GM23338 (cell line): ENCODE data around the gene EEF1AKMT4.

Source experiments
- POLR2AphosphoS5 ChIP-seq: IDR thresholded peaks from 2 replicates; pipeline ENCODE4 v1.6.1; 2016; ENCODE audit warnings: antibody characterized with exemption, low read depth
- TF ChIP-seq, protein P1 (sequence below), 2 experiments: fragments of 200-600 bp in 1 of 2; sonication (generic) in 1 of 2; conservative IDR thresholded peaks; 2 replicates each; pipeline versions ENCODE4 v1.5.1 to v1.6.1; 2016 to 2017; ENCODE audit warnings: antibody characterized with exemption in 2 of 2, low read depth in 2 of 2, mild to moderate bottlenecking in 2 of 2, moderate library complexity in 1 of 2

DNA sequence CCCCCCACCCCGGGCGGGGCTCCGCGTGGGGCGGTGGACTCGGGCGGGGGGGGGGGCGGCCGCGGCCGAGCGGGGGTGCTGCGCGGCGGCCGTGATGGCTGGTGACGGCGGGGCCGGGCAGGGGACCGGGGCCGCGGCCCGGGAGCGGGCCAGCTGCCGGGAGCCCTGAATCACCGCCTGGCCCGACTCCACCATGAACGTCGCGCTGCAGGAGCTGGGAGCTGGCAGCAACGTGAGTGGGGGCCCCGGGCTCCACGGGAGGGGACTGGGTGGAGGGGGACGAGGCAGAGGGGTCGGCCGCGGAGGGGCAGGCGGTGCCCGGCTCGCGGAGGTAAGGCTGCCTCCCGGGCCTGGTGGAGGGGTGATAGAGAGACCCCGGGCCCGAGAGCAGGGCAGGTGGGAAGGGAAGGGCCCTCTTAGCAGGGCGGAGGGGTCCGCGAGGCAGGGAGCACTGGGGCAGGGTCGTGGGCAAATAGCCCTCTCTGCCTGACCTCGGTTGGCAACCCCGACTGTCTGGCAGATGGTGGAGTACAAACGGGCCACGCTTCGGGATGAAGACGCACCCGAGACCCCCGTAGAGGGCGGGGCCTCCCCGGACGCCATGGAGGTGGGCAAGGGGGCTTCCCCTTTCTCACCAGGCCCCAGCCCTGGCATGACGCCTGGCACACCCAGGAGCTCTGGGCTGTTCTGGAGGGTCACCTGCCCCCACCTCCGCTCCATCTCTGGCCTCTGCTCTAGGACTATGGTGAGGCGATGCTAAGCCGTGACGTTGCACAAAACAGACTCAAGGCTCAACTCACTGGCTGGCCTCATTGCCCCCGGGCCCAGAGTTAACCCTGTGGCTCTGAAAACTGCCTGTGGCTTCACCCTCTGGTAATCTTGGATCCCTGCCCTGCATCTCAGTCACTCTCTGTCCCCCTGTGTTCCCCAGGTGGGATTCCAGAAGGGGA is 26.8 kb downstream of the EEF1AKMT4 start, which contains the start of gene ECE2:
- TF ChIP-seq, protein P1, sequence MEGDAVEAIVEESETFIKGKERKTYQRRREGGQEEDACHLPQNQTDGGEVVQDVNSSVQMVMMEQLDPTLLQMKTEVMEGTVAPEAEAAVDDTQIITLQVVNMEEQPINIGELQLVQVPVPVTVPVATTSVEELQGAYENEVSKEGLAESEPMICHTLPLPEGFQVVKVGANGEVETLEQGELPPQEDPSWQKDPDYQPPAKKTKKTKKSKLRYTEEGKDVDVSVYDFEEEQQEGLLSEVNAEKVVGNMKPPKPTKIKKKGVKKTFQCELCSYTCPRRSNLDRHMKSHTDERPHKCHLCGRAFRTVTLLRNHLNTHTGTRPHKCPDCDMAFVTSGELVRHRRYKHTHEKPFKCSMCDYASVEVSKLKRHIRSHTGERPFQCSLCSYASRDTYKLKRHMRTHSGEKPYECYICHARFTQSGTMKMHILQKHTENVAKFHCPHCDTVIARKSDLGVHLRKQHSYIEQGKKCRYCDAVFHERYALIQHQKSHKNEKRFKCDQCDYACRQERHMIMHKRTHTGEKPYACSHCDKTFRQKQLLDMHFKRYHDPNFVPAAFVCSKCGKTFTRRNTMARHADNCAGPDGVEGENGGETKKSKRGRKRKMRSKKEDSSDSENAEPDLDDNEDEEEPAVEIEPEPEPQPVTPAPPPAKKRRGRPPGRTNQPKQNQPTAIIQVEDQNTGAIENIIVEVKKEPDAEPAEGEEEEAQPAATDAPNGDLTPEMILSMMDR (conservative IDR thresholded peaks at IDR 0.05; ENCODE audit: low read depth in 2 of 2), result no peak
- no peak for TF ChIP-seq POLR2AphosphoS5
